Measurements from ENCODE around the gene GATC. TPM values are rescaled to one million over a fixed set of nuclear protein-coding genes. Genes with fewer than 3 reads are reported as not detected.
"Not testable (repeated sequence)": the region's sequence is repeated elsewhere in the genome, so short reads cannot be mapped to it uniquely, and the experiment has no call there.

The GATC gene
- total RNA-seq, 1 donor from 2014 or later: 27.7 TPM

GRCh38 chr12:120432772-120433525 lies 13.3 kb upstream of the GATC start:
- no peak for DNase-seq (ENCODE audit: low spot score)

GRCh38 chr12:120437735-120438494 lies 8.3 kb upstream of the GATC start, which contains the start of gene COX6A1:
COX6A1 (plus strand) TSS chr12:120438113; CDS start chr12:120438127, 14 bp downstream.
- DNase-seq (ENCODE audit: low spot score): peak; percentile 97

DNA sequence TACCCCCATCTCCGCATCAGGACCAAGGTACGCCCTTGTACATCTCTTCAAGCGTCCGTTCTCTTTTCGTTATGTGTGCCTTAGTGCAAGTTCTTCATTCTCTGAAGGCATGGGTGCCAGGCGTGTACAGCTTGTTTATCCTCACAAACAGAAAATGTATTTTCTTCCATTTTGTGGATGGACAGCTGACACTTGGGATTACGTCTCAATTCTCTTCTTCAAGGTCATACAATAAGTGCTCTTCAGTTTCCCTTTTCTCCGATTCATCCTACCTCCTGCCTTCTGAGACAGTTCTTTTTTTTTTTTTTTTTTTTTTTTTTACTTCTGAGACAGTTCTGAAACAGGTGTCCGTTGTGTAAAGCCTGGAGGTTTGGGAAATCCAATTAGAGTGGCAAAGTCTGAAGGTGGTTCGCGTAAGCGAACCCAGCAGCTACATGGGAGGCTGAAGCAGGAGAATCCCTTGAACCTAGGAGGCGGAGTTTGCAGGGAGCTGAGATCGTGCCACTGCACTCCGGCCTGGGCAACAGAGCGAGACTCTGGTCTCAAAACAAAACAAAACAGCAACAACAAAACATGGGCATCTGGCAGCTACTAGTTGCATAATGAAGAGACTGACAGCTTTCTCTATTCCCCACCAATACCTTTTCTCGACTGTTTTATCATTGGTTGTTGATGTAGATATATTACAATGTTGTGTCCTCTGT lies 7.6 kb upstream of the GATC start:
- no peak for DNase-seq (ENCODE audit: low spot score)

DNA sequence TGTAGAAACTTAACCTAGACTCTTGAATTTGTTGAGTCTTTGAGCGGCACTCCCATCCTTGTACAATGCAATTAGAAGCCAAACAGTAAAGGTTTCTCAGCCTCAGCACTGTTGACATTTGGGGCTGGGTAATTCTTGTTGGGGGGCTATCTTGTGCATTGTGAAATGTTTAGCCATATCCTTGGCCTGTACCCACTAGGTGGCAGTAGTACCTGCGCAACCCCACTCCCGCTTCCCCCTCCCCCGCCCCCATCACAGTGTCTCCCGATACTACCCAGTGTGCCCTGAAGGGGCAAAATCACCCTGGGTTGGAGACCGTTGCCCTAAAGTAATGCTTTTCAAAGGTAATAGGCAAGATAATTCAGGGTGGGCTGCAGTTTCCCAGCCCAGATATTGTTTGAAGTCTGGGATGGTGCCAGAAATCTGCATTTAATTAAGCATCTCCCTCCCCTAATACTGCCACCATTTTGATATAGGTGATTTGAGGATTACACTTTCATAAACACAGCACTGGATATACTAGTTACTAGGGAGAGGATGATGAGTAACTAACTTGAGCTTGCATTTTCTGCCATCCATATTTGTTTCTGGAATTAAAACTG lies 6.5 kb upstream of the GATC start:
- no peak for DNase-seq (ENCODE audit: low spot score)

DNA sequence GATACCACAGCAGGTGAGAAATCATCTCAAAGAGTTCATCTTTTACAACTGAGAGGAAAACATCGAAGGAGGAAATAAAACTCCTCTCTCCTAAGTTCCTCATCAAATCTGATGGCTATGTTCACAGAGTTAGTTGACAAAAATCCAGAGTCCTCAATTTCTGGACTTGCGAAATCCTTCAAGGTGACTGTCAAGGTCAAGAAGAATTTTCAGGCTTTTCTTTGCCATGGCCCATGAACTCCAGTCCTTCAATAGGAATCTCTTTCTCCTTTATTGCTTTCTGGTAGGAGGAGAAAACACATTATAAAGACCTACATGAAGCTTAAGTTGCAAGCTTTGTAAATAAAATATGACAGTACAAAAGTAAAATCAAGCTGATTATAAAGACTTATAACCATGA lies 1.6 kb upstream of the GATC start:
- DNase-seq (ENCODE audit: low spot score): no peak

- DNase-seq (ENCODE audit: low spot score): peak; percentile 65
Observed at GRCh38 chr12:120446844-120447178, 567 bp downstream of the GATC start.

- DNase-seq (ENCODE audit: low spot score): no peak
Observed at GRCh38 chr12:120447992-120448391, 1.7 kb downstream of the GATC start.

GRCh38 chr12:120452524-120452923 lies 6.3 kb downstream of the GATC start:
- DNase-seq (ENCODE audit: low spot score): not testable (repeated sequence)

- no peak for DNase-seq (ENCODE audit: low spot score)
Observed at GRCh38 chr12:120453060-120453750, 7.0 kb downstream of the GATC start.

- DNase-seq (ENCODE audit: low spot score): no peak
Observed at GRCh38 chr12:120453977-120454376, 7.7 kb downstream of the GATC start.

GRCh38 chr12:120455302-120455701 lies 9.1 kb downstream of the GATC start:
- DNase-seq (ENCODE audit: low spot score): no peak

DNA sequence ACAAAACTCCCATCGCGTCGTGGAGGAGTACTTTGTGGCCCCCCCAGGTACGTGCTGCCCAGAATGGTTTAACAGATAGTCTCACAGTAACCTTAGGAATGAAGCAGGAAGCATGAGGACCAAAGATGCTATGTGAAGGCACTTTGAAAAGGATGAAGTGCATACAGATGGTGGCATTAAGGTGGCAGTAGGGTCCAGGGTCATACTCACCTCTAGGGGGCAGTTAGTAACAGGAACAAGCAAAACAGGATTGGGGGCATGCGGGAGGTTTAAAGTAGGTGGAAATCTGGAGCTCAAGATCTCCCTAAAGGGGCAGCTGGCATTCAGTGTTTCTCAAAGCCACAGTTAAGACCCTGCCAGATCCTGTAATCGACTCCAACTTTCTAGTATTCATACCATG lies 10.9 kb downstream of the GATC start:
- no peak for DNase-seq (ENCODE audit: low spot score)

- no peak for DNase-seq (ENCODE audit: low spot score)
Observed at GRCh38 chr12:120460157-120460556, 13.9 kb downstream of the GATC start.

DNA sequence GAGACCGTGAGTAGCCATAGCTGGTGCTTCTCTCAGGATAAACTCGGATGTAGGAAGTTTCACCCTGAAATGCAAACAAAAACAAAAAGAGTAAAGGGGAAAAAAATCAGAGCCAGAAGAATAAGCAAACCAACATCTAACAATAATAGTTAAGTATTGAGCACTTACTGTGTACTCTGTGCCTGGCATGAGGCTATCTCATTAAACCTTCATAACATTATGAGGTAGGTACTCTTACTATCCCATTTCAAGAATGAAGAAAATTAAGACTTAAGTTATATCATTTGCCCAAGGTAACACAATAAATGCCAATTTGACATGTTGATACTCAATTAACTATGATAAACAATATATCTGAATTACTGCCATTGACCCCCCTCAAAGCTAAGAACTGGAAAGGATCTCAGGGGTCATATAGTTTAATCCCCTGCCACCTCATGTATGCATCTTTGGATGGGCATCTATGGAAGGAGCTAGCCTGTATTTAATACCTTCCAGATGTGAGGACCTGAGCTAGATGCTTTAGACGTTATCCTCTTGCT lies 15.9 kb downstream of the GATC start:
- DNase-seq (ENCODE audit: low spot score): no peak

GRCh38 chr12:120463712-120464111 lies 17.5 kb downstream of the GATC start:
- DNase-seq (ENCODE audit: low spot score): no peak

- no peak for DNase-seq (ENCODE audit: low spot score)
Observed at GRCh38 chr12:120465756-120466155, 19.5 kb downstream of the GATC start.

- peak; percentile 39 for DNase-seq (ENCODE audit: low spot score)
Observed at GRCh38 chr12:120466560-120467315, 20.5 kb downstream of the GATC start.

GRCh38 chr12:120467439-120467838 lies 21.2 kb downstream of the GATC start:
- peak; percentile 28 for DNase-seq (ENCODE audit: low spot score)

GRCh38 chr12:120468325-120468820 lies 22.1 kb downstream of the GATC start:
- no peak for DNase-seq (ENCODE audit: low spot score)
